SKM-1 (cell line): Measurements from ENCODE around the gene PRODH.
"Not testable (repeated sequence)": the region's sequence is repeated elsewhere in the genome, so short reads cannot be mapped to it uniquely, and the experiment has no call there.

ENCODE experiments used
- DNase-seq: peaks from one replicate; lab custom pipeline; 2025; ENCODE audit not compliant: unreplicated experiment; lab: John Stamatoyannopoulos, UW

The PRODH gene

GRCh38 chr22:18935889-18936529 lies at the start of gene PRODH:
Gene PRODH (minus strand): TSS chr22:18936293. CDS start chr22:18936287, 6 bp downstream.
- no peak for DNase-seq

- DNase-seq = no peak
These were observed 49.7 kb upstream of the PRODH start for GRCh38 chr22:18985780-18986179.

- DNase-seq = no peak
These were observed 48.5 kb upstream of the PRODH start for GRCh38 chr22:18984564-18984963.

GRCh38 chr22:18983120-18983651 lies 47.1 kb upstream of the PRODH start:
- no peak for DNase-seq

GRCh38 chr22:18980829-18981228 lies 44.7 kb upstream of the PRODH start:
- no peak for DNase-seq

GRCh38 chr22:18979957-18980356 lies 43.9 kb upstream of the PRODH start:
- no peak for DNase-seq

GRCh38 chr22:18978506-18978905 lies 42.4 kb upstream of the PRODH start:
- no peak for DNase-seq

- no peak for DNase-seq
These were observed 41.8 kb upstream of the PRODH start for GRCh38 chr22:18977824-18978425.

- DNase-seq = no peak
These were observed 40.2 kb upstream of the PRODH start for GRCh38 chr22:18976197-18976751.

GRCh38 chr22:18975434-18976196 lies 39.5 kb upstream of the PRODH start:
- DNase-seq = no peak

- no peak for DNase-seq
These were observed 38.5 kb upstream of the PRODH start for GRCh38 chr22:18974477-18975180.

GRCh38 chr22:18973264-18974031 lies 37.4 kb upstream of the PRODH start:
- no peak for DNase-seq

- DNase-seq = not testable (repeated sequence)
These were observed 36.5 kb upstream of the PRODH start for GRCh38 chr22:18972591-18972990.

- DNase-seq = not testable (repeated sequence)
These were observed 35.9 kb upstream of the PRODH start for GRCh38 chr22:18972029-18972428.

- no peak for DNase-seq
These were observed 35.2 kb upstream of the PRODH start for GRCh38 chr22:18971321-18971751.

- DNase-seq = no peak
These were observed 34.8 kb upstream of the PRODH start for GRCh38 chr22:18970948-18971315.

- DNase-seq = no peak
These were observed 34.3 kb upstream of the PRODH start for GRCh38 chr22:18970176-18970947.

- DNase-seq = not testable (repeated sequence)
These were observed 33.3 kb upstream of the PRODH start for GRCh38 chr22:18969158-18969942.
